SKM-1 treated with dmso at 0.1 percent for 144 hours (cell line): ENCODE data around the gene TNN.

Source experiments
- DNase-seq: peaks from one replicate; lab custom pipeline; 2025; ENCODE audit not compliant: unreplicated experiment; lab: John Stamatoyannopoulos, UW

TNN gene

DNA sequence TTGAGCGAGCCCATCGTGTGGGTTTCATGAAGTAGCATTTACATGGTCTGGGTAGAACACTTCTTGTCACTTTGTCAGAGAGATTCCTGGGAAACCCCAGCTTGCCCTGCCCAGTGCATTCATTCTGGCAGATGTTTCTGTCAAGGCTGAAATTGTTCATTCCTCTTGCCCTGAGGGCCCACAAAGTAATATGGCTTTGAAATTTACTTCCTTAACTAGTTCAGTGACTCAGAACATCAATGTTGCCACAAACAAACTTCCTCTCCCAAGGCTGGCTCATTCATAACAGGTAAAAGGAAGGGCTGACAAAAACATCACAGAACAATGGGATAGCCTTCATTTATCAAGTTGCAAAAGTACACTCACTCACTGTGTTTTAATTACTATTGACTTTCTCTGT is 129.9 kb downstream of the TNN start:
- DNase-seq = peak; percentile 65
